ENCODE measurements around the gene SLC27A5. TPM values are rescaled to one million over a fixed set of nuclear protein-coding genes. Genes with fewer than 3 reads are reported as not detected.
A peak's percentile ranks its signal among the peaks of the same experiment; 100 is the strongest.

Gene SLC27A5
- total and polyA plus RNA-seq, 2 of the 13 experiments (the other 11 are each of a cell fraction or from before 2014, with no cell fraction given): 30.3 to 40.2 TPM

DNA sequence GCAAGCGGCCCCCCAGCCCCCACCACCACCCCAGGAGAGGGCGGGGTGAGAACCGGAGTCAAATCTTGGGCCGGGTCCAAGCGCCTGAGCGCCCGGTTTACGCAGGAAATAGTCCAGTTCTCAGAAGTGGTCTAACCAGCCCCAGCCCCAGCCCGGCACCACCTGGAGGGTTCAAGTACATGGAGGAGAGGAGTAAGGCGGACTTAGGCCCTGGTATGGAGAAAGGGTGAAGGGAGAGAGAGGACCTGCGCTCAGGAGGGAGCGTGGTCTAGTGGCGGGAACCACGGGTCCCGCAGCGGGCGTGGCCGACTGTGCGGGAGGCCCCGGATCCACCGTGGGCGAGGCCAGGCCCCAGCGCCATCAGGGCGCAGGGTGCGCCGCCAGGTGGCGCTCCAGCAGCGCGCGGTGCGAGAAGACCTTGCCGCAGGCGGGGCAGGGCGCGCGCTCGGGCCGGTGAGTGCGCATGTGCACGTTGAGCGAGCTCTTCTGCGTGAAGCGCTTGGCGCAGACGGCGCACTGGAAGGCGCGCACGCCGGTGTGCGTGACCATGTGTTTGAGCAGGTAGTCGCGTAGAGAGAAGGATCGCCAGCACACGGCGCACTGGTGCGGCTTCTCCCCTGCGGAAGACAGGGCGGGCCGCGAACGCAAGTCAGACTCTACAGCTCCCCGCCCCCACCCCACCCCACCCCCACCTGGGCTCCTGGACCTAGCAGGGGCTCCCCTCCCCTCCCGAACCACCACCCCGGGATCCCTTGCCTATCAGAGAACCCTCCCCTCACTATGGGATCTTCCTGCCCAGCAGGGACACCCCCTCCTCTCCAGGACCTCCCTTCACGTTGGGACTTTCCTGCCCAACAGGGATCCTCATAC lies 2.1 kb upstream of the SLC27A5 start (continued):
- no peak for TF ChIP-seq ZNF296 (CRISPR knock-in tag; conservative IDR thresholded peaks at IDR 0.05)
- TF ChIP-seq PHF8 (CRISPR knock-in tag; IDR thresholded peaks at IDR 0.05): peak; percentile 55
- TF ChIP-seq ZFP82 (CRISPR knock-in tag; IDR thresholded peaks at IDR 0.05; ENCODE audit: borderline replicate concordance): no peak
- TF ChIP-seq, protein P1, sequence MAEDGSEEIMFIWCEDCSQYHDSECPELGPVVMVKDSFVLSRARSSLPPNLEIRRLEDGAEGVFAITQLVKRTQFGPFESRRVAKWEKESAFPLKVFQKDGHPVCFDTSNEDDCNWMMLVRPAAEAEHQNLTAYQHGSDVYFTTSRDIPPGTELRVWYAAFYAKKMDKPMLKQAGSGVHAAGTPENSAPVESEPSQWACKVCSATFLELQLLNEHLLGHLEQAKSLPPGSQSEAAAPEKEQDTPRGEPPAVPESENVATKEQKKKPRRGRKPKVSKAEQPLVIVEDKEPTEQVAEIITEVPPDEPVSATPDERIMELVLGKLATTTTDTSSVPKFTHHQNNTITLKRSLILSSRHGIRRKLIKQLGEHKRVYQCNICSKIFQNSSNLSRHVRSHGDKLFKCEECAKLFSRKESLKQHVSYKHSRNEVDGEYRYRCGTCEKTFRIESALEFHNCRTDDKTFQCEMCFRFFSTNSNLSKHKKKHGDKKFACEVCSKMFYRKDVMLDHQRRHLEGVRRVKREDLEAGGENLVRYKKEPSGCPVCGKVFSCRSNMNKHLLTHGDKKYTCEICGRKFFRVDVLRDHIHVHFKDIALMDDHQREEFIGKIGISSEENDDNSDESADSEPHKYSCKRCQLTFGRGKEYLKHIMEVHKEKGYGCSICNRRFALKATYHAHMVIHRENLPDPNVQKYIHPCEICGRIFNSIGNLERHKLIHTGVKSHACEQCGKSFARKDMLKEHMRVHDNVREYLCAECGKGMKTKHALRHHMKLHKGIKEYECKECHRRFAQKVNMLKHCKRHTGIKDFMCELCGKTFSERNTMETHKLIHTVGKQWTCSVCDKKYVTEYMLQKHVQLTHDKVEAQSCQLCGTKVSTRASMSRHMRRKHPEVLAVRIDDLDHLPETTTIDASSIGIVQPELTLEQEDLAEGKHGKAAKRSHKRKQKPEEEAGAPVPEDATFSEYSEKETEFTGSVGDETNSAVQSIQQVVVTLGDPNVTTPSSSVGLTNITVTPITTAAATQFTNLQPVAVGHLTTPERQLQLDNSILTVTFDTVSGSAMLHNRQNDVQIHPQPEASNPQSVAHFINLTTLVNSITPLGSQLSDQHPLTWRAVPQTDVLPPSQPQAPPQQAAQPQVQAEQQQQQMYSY (CRISPR knock-in tag; IDR thresholded peaks at IDR 0.05): no peak
- TF ChIP-seq ZMYM4 (CRISPR knock-in tag; IDR thresholded peaks at IDR 0.05): peak; percentile 70; the same call in 1 of the 2 replicates
- TF ChIP-seq, protein P2, sequence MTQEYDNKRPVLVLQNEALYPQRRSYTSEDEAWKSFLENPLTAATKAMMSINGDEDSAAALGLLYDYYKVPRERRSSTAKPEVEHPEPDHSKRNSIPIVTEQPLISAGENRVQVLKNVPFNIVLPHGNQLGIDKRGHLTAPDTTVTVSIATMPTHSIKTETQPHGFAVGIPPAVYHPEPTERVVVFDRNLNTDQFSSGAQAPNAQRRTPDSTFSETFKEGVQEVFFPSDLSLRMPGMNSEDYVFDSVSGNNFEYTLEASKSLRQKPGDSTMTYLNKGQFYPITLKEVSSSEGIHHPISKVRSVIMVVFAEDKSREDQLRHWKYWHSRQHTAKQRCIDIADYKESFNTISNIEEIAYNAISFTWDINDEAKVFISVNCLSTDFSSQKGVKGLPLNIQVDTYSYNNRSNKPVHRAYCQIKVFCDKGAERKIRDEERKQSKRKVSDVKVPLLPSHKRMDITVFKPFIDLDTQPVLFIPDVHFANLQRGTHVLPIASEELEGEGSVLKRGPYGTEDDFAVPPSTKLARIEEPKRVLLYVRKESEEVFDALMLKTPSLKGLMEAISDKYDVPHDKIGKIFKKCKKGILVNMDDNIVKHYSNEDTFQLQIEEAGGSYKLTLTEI (CRISPR knock-in tag; conservative IDR thresholded peaks at IDR 0.05): no peak
- no peak for TF ChIP-seq ZNF460 (CRISPR knock-in tag; IDR thresholded peaks at IDR 0.05; ENCODE audit: borderline replicate concordance)
- TF ChIP-seq ZNF776 (CRISPR knock-in tag; IDR thresholded peaks at IDR 0.05): peak; percentile 66; the same call in 1 of the 2 replicates
- TF ChIP-seq, protein P3, sequence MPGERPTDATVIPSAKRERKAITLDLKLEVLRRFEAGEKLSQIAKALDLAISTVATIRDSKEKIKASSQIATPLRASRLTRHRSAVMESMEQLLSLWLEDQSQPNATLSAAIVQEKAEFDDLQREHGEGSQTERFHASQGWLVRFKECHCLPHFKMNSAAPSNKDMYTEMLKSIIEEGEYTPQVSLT (CRISPR knock-in tag; IDR thresholded peaks at IDR 0.05; ENCODE audit: borderline replicate concordance, low read depth): no peak
- TF ChIP-seq LCORL (IDR thresholded peaks at IDR 0.05): no peak
- TF ChIP-seq LCORL (CRISPR knock-in tag; IDR thresholded peaks at IDR 0.05): no peak; the same call in 1 of the 2 replicates
- TF ChIP-seq ZNF607 (CRISPR knock-in tag; IDR thresholded peaks at IDR 0.05; ENCODE audit: borderline replicate concordance): peak; percentile 91
- TF ChIP-seq, protein P4, sequence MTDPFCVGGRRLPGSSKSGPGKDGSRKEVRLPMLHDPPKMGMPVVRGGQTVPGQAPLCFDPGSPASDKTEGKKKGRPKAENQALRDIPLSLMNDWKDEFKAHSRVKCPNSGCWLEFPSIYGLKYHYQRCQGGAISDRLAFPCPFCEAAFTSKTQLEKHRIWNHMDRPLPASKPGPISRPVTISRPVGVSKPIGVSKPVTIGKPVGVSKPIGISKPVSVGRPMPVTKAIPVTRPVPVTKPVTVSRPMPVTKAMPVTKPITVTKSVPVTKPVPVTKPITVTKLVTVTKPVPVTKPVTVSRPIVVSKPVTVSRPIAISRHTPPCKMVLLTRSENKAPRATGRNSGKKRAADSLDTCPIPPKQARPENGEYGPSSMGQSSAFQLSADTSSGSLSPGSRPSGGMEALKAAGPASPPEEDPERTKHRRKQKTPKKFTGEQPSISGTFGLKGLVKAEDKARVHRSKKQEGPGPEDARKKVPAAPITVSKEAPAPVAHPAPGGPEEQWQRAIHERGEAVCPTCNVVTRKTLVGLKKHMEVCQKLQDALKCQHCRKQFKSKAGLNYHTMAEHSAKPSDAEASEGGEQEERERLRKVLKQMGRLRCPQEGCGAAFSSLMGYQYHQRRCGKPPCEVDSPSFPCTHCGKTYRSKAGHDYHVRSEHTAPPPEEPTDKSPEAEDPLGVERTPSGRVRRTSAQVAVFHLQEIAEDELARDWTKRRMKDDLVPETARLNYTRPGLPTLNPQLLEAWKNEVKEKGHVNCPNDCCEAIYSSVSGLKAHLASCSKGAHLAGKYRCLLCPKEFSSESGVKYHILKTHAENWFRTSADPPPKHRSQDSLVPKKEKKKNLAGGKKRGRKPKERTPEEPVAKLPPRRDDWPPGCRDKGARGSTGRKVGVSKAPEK (CRISPR knock-in tag; IDR thresholded peaks at IDR 0.05; ENCODE audit: borderline replicate concordance): no peak
- TF ChIP-seq ZNF431 (CRISPR knock-in tag; IDR thresholded peaks at IDR 0.05; ENCODE audit: borderline replicate concordance, low read depth): 0 out of 2 replicates have a peak, but pooled peaks have one; percentile 77
- peak; percentile 74 for TF ChIP-seq ZNF564 (CRISPR knock-in tag; IDR thresholded peaks at IDR 0.05)
- TF ChIP-seq ZNF326 (CRISPR knock-in tag; IDR thresholded peaks at IDR 0.05; ENCODE audit: borderline replicate concordance): no peak
- TF ChIP-seq ZMYM2 (CRISPR knock-in tag; IDR thresholded peaks at IDR 0.05): no peak
- no peak for TF ChIP-seq RFXANK (CRISPR knock-in tag; IDR thresholded peaks at IDR 0.05)
- no peak for TF ChIP-seq NBN (conservative IDR thresholded peaks at IDR 0.05)
- no peak for TF ChIP-seq ZKSCAN1 (IDR thresholded peaks at IDR 0.05; ENCODE audit: low read length)
- no peak for TF ChIP-seq MAFK (conservative IDR thresholded peaks at IDR 0.05 in 1 of 2, IDR thresholded peaks at IDR 0.05 in 1 of 2; ENCODE audit: low read length in 2 of 2)
- peak; percentile 90 for TF ChIP-seq SALL2 (CRISPR knock-in tag; IDR thresholded peaks at IDR 0.05)

Measured in HepG2 (cell line).